ENCODE measurements around the gene DDC.
"Not testable (repeated sequence)": the region's sequence is repeated elsewhere in the genome, so short reads cannot be mapped to it uniquely, and the experiment has no call there.

The DDC gene

DNA sequence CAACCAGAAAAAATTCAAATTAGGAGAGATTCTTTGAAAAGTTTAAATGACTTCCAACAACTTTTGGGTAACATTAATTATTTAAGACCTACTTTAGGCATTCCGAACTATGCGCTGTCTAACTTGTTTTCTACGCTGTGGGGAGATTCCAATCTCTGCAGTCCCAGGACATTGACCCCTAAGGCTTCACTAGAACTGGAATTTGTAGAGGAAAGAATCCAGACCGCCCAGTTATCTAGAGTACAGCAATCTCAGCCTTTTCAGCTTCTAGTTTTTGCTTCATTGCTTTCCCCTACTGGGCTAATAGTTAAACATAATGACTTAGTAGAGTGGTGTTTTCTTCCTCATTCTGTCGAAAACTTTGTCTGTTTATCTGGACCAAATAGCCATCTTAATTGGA is 14.9 kb upstream of the DDC start:
- Histone ChIP-seq H3K9ac (no peak overlapping the region), H3K4me3 (no peak overlapping the region), H3K27ac (no peak overlapping the region), H4K20me1 (no peaks in the 10 kb centered on the region), H3K9me3 (replicated peaks in 1 of 11) (peaks cover 33 to 46% (median 42%) of the 10 kb centered on the region in 11 experiments), H3K4me2 (no peak overlapping the region), H3K4me1 (no peaks in the 10 kb centered on the region), H3K27me3 (no peaks in the 10 kb centered on the region), H3K36me3 (no peaks in the 10 kb centered on the region; a peak in 1 of 22 replicates)
- no peak for TF ChIP-seq Cebpa-rat (IDR thresholded peaks at IDR 0.05)

DNA sequence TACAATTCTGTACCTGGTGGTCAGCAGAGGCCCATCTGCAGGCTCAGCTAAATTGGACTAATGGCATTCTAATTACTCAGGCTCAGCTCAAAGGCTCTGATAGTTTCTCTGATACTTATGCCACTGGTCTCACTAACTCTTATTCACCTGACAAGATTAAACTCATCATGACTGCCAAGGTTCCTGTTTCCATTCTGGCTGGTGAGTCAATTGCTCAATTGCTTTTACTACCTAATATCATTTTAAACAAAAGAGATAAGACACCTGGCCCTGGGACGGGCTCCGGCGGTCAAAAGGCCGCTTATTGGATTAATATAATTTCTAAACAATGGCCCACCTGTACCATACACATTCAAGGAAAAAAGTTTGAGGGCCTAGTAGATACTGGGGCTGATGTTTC is 12.9 kb upstream of the DDC start:
- H3K4me3 ChIP-seq, H3K9ac ChIP-seq, H3K27ac ChIP-seq, H4K20me1 ChIP-seq, H3K4me1 ChIP-seq, H3K36me3 ChIP-seq, H3K4me2 ChIP-seq, H3K27me3 ChIP-seq: not testable (repeated sequence)
- H3K9me3 ChIP-seq (replicated peaks in 1 of 11), result peaks cover 13 to 27% (median 23%) of the 10 kb centered on the region in 11 experiments

DNA sequence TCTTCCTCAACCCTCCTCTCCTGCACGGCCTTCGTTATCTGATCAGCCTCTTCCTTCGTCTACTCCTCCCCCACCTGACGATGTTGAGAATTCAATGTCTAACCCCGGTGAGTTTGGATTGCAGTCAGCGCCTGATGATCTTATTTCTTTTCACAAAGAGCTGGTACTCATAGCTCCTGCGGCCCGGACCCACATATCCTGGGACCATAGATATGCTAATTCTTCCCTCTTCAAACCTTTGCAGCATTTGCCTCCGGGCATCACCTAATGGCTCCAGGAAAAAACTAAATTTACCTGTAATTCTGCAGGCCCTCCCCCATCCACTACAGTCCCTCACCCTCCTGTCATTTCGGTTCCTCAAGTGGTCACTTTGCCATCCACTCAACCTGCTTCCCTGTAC is 12.4 kb upstream of the DDC start:
- Histone ChIP-seq H4K20me1 (no peaks in the 10 kb centered on the region), H3K4me1 (no peaks in the 10 kb centered on the region), H3K4me2 (no peak overlapping the region), H3K36me3 (no peaks in the 10 kb centered on the region), H3K9ac (no peak overlapping the region), H3K27me3 (no peaks in the 10 kb centered on the region), H3K4me3 (no peak overlapping the region), H3K27ac (no peak overlapping the region), H3K9me3 (replicated peaks in 1 of 11) (peaks cover 8 to 21% (median 17%) of the 10 kb centered on the region in 11 experiments; a peak in 21 of 22 replicates)
- TF ChIP-seq Cebpa-rat (IDR thresholded peaks at IDR 0.05), result no peak

DNA sequence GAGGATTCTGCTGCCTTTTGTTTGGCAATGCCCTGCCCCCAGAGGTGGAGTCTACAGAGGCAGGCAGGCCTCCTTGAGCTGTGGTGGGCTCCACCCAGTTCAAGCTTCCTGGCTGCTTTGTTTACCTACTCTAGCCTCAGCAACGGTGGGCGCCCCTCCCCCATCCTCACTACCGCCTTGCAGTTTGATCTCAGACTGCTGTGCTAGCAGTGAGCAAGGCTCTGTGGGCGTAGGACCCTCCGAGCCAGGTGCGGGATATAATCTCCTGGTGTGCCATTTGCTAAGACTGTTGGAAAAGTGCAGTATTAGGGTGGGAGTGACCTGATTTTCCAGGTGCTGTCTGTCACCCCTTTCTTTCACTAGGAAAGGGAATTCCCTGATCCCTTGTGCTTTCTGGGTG is 11.2 kb upstream of the DDC start:
- not testable (repeated sequence) for H3K36me3 ChIP-seq, H3K27ac ChIP-seq, H3K4me1 ChIP-seq, H3K9ac ChIP-seq, H3K4me3 ChIP-seq, H3K27me3 ChIP-seq, H4K20me1 ChIP-seq, H3K4me2 ChIP-seq
- H3K9me3 ChIP-seq (replicated peaks in 1 of 11), result peaks cover 0 to 13% (median 10%) of the 10 kb centered on the region in 11 experiments; a peak in 10 of 22 replicates

DNA sequence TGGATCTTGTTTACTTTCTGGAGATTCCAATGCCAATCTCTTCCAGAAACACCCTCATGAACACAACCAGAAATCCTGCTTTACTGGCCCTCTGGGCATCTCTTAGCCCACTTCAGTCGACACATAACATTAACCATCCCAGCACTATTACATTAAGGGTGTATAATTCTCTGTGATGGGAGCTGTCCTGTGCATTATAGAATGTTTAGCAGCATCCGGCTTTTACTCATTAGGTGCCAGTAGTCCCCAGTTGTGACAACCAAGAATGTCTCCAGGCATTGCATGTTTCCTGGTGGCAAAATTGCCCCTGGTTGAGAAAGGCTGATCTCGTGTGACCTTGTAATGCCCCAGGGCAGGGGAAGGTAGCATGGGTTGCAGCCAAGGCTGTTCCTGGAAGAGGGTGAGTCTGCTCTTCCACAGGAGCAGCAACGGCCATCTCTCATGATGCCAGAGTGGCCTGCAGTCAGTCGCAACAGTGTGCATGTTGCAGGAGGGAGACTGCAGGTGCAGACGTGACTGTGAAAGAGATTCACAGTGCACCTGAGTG is 2.6 kb upstream of the DDC start:
- no peak overlapping the region for H3K9ac ChIP-seq
- H3K36me3 ChIP-seq, result no peaks in the 10 kb centered on the region
- peaks cover 0 to 6% (median 0%) of the 10 kb centered on the region in 11 experiments; a peak in 3 of 22 replicates for H3K9me3 ChIP-seq (replicated peaks in 1 of 11)
- no peaks in the 10 kb centered on the region for H3K27me3 ChIP-seq
- no peak overlapping the region for H3K4me2 ChIP-seq
- H3K4me3 ChIP-seq, result no peak overlapping the region
- no peaks in the 10 kb centered on the region for H3K4me1 ChIP-seq
- H3K27ac ChIP-seq, result no peak overlapping the region
- TF ChIP-seq Cebpa-rat (IDR thresholded peaks at IDR 0.05), result no peak
- H4K20me1 ChIP-seq, result no peaks in the 10 kb centered on the region

DNA sequence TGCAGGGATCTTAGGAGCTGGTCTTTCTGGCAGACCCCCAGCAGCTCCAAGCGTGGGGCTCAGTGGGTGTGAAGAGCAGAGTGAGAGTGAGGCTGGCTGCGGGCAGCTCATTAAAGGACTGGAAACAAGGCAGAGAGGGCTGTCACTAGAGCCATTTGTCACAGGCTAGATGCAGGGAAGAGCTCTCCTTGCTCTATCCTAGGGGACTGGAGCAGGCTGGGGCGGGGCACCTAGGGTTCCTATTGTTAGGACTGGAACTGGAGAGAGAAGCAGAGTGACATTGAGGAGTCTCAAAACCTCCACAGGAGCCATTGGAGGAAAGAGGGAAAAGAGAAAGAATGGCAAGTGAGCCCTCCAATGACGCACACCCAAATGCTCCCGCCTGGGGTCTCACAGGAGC is 772 bp upstream of the DDC start:
- no peak overlapping the region for H3K27ac ChIP-seq
- H3K4me3 ChIP-seq, result no peak overlapping the region
- no peak for TF ChIP-seq Cebpa-rat (IDR thresholded peaks at IDR 0.05)
- H3K9me3 ChIP-seq (replicated peaks in 1 of 11), result peaks cover 0 to 6% (median 0%) of the 10 kb centered on the region in 11 experiments; a peak in 3 of 22 replicates
- H3K4me2 ChIP-seq, result no peak overlapping the region
- H3K27me3 ChIP-seq, result no peaks in the 10 kb centered on the region
- H3K4me1 ChIP-seq, result no peaks in the 10 kb centered on the region
- no peak overlapping the region for H3K9ac ChIP-seq
- no peaks in the 10 kb centered on the region for H3K36me3 ChIP-seq
- 0 out of 22 replicates have a peak, but pooled peaks cover 0 to 4% (median 0%) of the 10 kb centered on the region in 11 experiments for H4K20me1 ChIP-seq

DNA sequence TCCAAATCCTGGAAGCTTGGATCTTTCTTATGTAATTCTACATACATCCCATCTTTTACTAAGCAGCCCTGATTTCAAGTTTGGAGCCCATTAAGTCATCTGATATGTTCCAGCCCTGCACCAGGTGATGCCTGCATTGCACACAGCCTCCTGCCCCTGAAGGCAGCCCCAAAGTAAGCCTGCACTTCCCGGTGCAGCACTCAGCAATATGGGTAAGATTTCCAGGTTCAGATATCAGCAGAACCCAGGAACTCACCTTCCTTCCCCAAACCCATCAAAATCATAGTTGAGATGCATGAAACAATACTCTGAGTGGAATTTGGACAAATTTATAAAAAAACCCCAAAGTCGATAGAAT is 333 bp upstream of the DDC start:
- Histone ChIP-seq H3K4me1 (no peaks in the 10 kb centered on the region), H4K20me1 (0 out of 22 replicates have a peak, but pooled peaks cover 0 to 4% (median 0%) of the 10 kb centered on the region in 11 experiments), H3K27me3 (no peaks in the 10 kb centered on the region), H3K9me3 (replicated peaks in 1 of 11) (peaks cover 0 to 6% (median 0%) of the 10 kb centered on the region in 11 experiments; a peak in 2 of 22 replicates), H3K27ac (no peak overlapping the region), H3K36me3 (no peaks in the 10 kb centered on the region), H3K4me2 (no peak overlapping the region), H3K9ac (no peak overlapping the region), H3K4me3 (no peak overlapping the region)
- TF ChIP-seq Cebpa-rat (IDR thresholded peaks at IDR 0.05), result no peak

DNA sequence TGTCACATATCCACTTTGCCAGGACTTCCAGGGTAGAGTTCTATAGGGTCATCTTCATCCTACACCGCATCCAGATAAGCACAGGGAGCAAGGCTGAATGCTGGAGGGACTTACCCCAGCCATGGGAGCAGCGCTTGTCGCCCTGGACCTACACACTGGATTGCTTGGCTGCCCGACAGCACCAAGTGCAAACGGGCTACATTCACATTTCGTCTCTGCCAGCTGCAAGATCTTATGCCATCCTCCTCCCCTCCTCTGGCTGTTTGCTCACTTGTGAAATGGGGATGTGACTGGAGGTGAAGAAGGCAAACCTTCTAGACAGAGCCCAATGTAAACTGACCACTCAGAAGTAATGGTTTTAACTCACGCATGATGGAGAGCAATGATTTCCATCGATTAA is 1.0 kb downstream of the DDC start:
- no peak for TF ChIP-seq Cebpa-rat (IDR thresholded peaks at IDR 0.05)
- Histone ChIP-seq H3K4me2 (no peak overlapping the region), H3K9ac (no peak overlapping the region), H4K20me1 (0 out of 22 replicates have a peak, but pooled peaks cover 0 to 4% (median 0%) of the 10 kb centered on the region in 11 experiments), H3K9me3 (replicated peaks in 1 of 11) (no peaks in the 10 kb centered on the region), H3K27ac (no peak overlapping the region), H3K36me3 (no peaks in the 10 kb centered on the region), H3K4me1 (no peaks in the 10 kb centered on the region; a peak in 2 of 20 replicates), H3K27me3 (no peaks in the 10 kb centered on the region), H3K4me3 (no peak overlapping the region)

DNA sequence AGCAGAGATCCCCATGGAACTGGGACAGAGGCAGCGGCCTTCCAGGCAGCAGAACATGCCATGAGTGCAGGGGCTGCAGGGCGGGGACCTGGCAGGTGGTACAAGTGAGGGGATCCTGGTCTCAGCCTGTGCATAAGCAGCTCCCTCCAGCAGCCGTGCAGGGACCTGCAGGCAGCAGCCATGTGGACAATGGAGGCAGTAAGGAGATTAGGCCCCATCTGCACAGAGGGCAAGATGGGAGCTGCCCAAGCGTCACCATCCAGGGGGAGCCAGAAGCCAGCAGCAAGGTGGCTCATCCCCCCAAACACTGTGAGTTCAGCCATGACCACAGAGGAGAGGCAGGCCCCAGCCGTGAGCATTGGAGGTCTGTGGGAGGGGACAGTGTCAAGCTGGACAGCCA is 3.1 kb downstream of the DDC start:
- Histone ChIP-seq H3K4me3 (no peak overlapping the region), H3K27ac (no peak overlapping the region), H3K4me2 (no peak overlapping the region), H4K20me1 (0 out of 22 replicates have a peak, but pooled peaks cover 0 to 4% (median 0%) of the 10 kb centered on the region in 11 experiments), H3K4me1 (peaks cover 0 to 13% (median 10%) of the 10 kb centered on the region in 10 experiments; a peak in 11 of 20 replicates), H3K36me3 (no peaks in the 10 kb centered on the region), H3K9ac (no peak overlapping the region), H3K9me3 (replicated peaks in 1 of 11) (no peaks in the 10 kb centered on the region), H3K27me3 (no peaks in the 10 kb centered on the region)
- TF ChIP-seq Cebpa-rat (IDR thresholded peaks at IDR 0.05), result no peak

DNA sequence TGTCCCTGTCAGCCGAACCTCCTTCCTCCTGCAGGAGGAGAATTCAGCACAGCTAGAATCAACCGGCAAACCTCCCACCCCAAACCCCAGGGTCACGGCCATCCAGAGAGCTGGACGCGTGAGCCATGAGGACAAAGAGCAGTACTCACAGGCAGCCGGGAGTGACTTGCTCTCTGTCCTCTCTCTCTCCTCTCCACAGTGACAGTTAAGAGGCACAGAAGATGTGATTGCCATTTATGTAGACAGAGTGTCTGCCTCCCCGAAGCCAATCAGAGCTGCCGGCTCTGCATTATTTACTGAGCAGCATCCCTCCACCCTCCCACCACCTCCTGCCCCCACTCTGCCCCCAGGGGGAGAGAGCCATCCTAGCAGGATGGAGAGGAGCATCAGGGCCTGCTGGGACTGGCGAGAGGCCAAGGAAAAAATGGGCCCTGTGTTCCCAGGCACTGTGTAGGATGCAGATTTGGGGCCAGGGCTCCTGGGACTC is 4.3 kb downstream of the DDC start:
- no peak overlapping the region for H3K4me2 ChIP-seq
- peaks cover 0 to 13% (median 10%) of the 10 kb centered on the region in 10 experiments; a peak in 11 of 20 replicates for H3K4me1 ChIP-seq
- H3K4me3 ChIP-seq, result no peak overlapping the region
- no peak for TF ChIP-seq Cebpa-rat (IDR thresholded peaks at IDR 0.05)
- no peaks in the 10 kb centered on the region for H3K27me3 ChIP-seq
- H3K36me3 ChIP-seq, result no peaks in the 10 kb centered on the region
- H3K9me3 ChIP-seq (replicated peaks in 1 of 11), result no peaks in the 10 kb centered on the region
- no peak overlapping the region for H3K27ac ChIP-seq
- H4K20me1 ChIP-seq, result peaks cover 0 to 4% (median 0%) of the 10 kb centered on the region in 11 experiments; a peak in 2 of 22 replicates
- no peak overlapping the region for H3K9ac ChIP-seq
